H1 (cell line): Measurements from ENCODE around the gene ABHD12. TPM values are rescaled to one million over a fixed set of nuclear protein-coding genes. Genes with fewer than 3 reads are reported as not detected.

Experiments used
- BRCA1 ChIP-seq: IDR thresholded peaks from 2 replicates; pipeline ENCODE4 v1.6.1; 2012; ENCODE audit warnings: low read depth, low read length, improper control_type of control experiment
- EGR1 ChIP-seq: IDR thresholded peaks from 2 replicates; pipeline ENCODE4 v1.6.1; 2011; ENCODE audit warnings: low read depth, low read length, borderline replicate concordance
- KDM5A ChIP-seq: fragments of 200-600 bp; IDR thresholded peaks from 2 replicates; pipeline ENCODE4 v1.7.1; 2012; ENCODE audit warnings: mild to moderate bottlenecking, low read length, inconsistent platforms, mixed read lengths
- polyA plus RNA-seq, 7 experiments: library from polyadenylated mRNA; depleted of rRNA in 3 of 7; stranded (reverse) in 5 of 7; unstranded in 2 of 7; fragments of >200 nt in 5 of 7; fragments of 200-250 nt in 2 of 7; gene quantifications; 1 replicate in 5 of 7; 2 replicates in 1 of 7; 4 replicates in 1 of 7; pipeline versions ENCODE4 v1.2.1 to v1.2.3, GENCODE V29; 2011 to 2013; ENCODE audit warnings: missing spikeins in 2 of 7, mixed read lengths in 2 of 7
- total RNA-seq: library from RNA; stranded (reverse); fragmentation: NEBNext Ultra II Directional; extraction: Animal tissue kit (Norgen Biotek cat#: 25700); gene quantifications from 2 replicates; pipeline ENCODE4 v1.2.1, GENCODE V29; 2021

The ABHD12 gene
- total and polyA plus RNA-seq, 2 of the 8 experiments (the other 6 are each of a cell fraction or from before 2014, with no cell fraction given) = 31.3 to 59.5 TPM

DNA sequence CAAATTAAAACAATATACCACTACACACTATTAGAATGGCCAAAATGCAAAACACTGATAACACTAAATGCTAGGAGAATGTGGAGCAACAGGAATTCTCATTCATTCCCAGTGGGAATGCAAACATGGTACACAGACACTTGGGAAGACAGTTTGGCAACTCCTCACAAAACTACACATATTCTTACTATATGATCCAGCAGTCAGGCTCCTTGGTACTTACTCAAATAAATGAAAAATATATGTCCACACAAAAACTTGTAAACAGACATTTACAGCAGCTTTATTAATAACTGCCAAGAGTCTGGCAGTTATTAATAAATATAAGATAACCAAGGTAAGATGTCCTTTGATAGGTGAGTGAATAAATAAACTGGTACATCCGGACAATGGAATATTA, 44.9 kb downstream of the ABHD12 start (continued):
- no peak for TF ChIP-seq KDM5A
- no peak for TF ChIP-seq EGR1
- TF ChIP-seq BRCA1 = no peak
